Trophoblast cell (in vitro differentiated cells and primary cell): ENCODE results near the gene GRM8.

ENCODE experiments used
- DNase-seq, 2 donors: peaks; one replicate each; pipeline ENCODE4 v3.0.0-alpha.2; 2016
- H2AFZ ChIP-seq: 2 replicates; pipeline ENCODE4 v1.6.1; 2013; ENCODE audit warnings: low read length, moderate library complexity, mild to moderate bottlenecking; ENCODE audit not compliant: insufficient read depth, poor library complexity
- H2AK5ac ChIP-seq: 2 replicates; pipeline ENCODE4 v1.6.1; 2013; ENCODE audit warnings: mild to moderate bottlenecking, low read length
- H2BK120ac ChIP-seq: 2 replicates; pipeline ENCODE4 v1.6.1; 2013; ENCODE audit warnings: low read length, mild to moderate bottlenecking, moderate library complexity; ENCODE audit not compliant: insufficient read depth, poor library complexity
- H2BK12ac ChIP-seq: 2 replicates; pipeline ENCODE4 v1.6.1; 2013; ENCODE audit warnings: mild to moderate bottlenecking, low read length, moderate library complexity
- H2BK5ac ChIP-seq: 2 replicates; pipeline ENCODE4 v1.6.1; 2013; ENCODE audit warnings: low read length, low read depth, moderate library complexity, mild to moderate bottlenecking; ENCODE audit not compliant: poor library complexity
- H3K14ac ChIP-seq: 2 replicates; pipeline ENCODE4 v1.6.1; 2013; ENCODE audit warnings: mild to moderate bottlenecking, low read length
- H3K18ac ChIP-seq: 2 replicates; pipeline ENCODE4 v1.6.1; 2013; ENCODE audit warnings: mild to moderate bottlenecking, low read length
- H3K23ac ChIP-seq: 2 replicates; pipeline ENCODE4 v1.6.1; 2013; ENCODE audit warnings: low read length
- H3K27ac ChIP-seq: 2 replicates; pipeline ENCODE4 v1.5.1; 2013; ENCODE audit warnings: low read depth, mild to moderate bottlenecking, inconsistent platforms, low read length, moderate library complexity
- H3K27me3 ChIP-seq: 2 replicates; pipeline ENCODE4 v1.6.1; 2013; ENCODE audit warnings: inconsistent platforms, mild to moderate bottlenecking, low read length, moderate library complexity; ENCODE audit not compliant: insufficient read depth
- H3K36me3 ChIP-seq, 2 experiments: 1 replicate in 1 of 2; 2 replicates in 1 of 2; pipeline ENCODE4 v1.6.1; 2013; ENCODE audit warnings: low read length in 2 of 2, mild to moderate bottlenecking in 2 of 2, moderate library complexity in 1 of 2; ENCODE audit not compliant: insufficient read depth in 2 of 2, control insufficient read depth in 1 of 2
- H3K4ac ChIP-seq: 2 replicates; pipeline ENCODE4 v1.6.1; 2013; ENCODE audit warnings: low read depth, mild to moderate bottlenecking, low read length, moderate library complexity
- H3K4me1 ChIP-seq, 2 experiments: 1 replicate in 1 of 2; 2 replicates in 1 of 2; pipeline ENCODE4 v1.6.1; 2013; ENCODE audit warnings: low read length in 2 of 2, mild to moderate bottlenecking in 2 of 2, moderate library complexity in 1 of 2; ENCODE audit not compliant: insufficient read depth in 2 of 2, control insufficient read depth in 1 of 2
- H3K4me2 ChIP-seq: 2 replicates; pipeline ENCODE4 v1.6.1; 2013; ENCODE audit warnings: inconsistent platforms, mild to moderate bottlenecking, low read length, moderate library complexity
- H3K4me3 ChIP-seq: 2 replicates; pipeline ENCODE4 v1.5.1; 2013; ENCODE audit warnings: mild to moderate bottlenecking, low read depth, low read length, inconsistent platforms
- H3K79me1 ChIP-seq: one replicate; pipeline ENCODE4 v1.6.1; 2013; ENCODE audit warnings: low read length
- H3K79me2 ChIP-seq: 2 replicates; pipeline ENCODE4 v1.6.1; 2013; ENCODE audit warnings: low read length, mild to moderate bottlenecking; ENCODE audit not compliant: control insufficient read depth, insufficient read depth, poor library complexity
- H3K9ac ChIP-seq: 2 replicates; pipeline ENCODE4 v1.6.1; 2013; ENCODE audit warnings: mild to moderate bottlenecking, low read length
- H3K9me3 ChIP-seq: 2 replicates; pipeline ENCODE4 v1.6.1; 2013; ENCODE audit warnings: low read depth, mild to moderate bottlenecking, control low read depth, inconsistent platforms, low read length; ENCODE audit not compliant: insufficient read depth
- H4K12ac ChIP-seq: 2 replicates; pipeline ENCODE4 v1.6.1; 2013; ENCODE audit warnings: low read depth, mild to moderate bottlenecking, low read length, moderate library complexity
- H4K8ac ChIP-seq: 2 replicates; pipeline ENCODE4 v1.6.1; 2013; ENCODE audit warnings: low read depth, mild to moderate bottlenecking, low read length, moderate library complexity
- H4K91ac ChIP-seq: one replicate; pipeline ENCODE4 v1.6.1; 2013; ENCODE audit warnings: low read depth, mild to moderate bottlenecking, low read length, moderate library complexity
- WGBS: extraction: QIAGEN DNeasy Blood & Tissue Kit; methylation state at CpG from one replicate; pipeline ENCODE4 v1.1.7; 2013; ENCODE audit warnings: missing lambda C conversion rate; ENCODE audit not compliant: insufficient read length, insufficient coverage; ENCODE audit errors: extremely low coverage; 5-methylcytosine and 5-hydroxymethylcytosine counted together

Gene GRM8

GRCh38 chr7:127081539-127081938, 171.2 kb downstream of the GRM8 start:
- Histone ChIP-seq H3K9ac (no peak overlapping the region), H2BK120ac (no peak overlapping the region), H2BK12ac (no peak overlapping the region), H3K4me1 (no peaks in the 10 kb centered on the region), H2AK5ac (no peak overlapping the region), H4K12ac (no peak overlapping the region), H3K18ac (no peak overlapping the region), H3K4me2 (no peak overlapping the region), H3K79me1 (no peaks in the 10 kb centered on the region), H3K4me3 (no peak overlapping the region), H3K36me3 (no peaks in the 10 kb centered on the region), H3K23ac (no peak overlapping the region), H2AFZ (no peak overlapping the region), H3K4ac (no peak overlapping the region), H3K27me3 (no peaks in the 10 kb centered on the region), H3K9me3 (no peaks in the 10 kb centered on the region), H2BK5ac (no peak overlapping the region), H4K91ac (no peak overlapping the region), H3K27ac (no peak overlapping the region), H3K14ac (no peak overlapping the region), H4K8ac (no peak overlapping the region), H3K79me2 (no peaks in the 10 kb centered on the region)
- DNase-seq: no peak
- no CpG with 5 or more reads among the region's 3 CpGs for WGBS

- Histone ChIP-seq H4K8ac (no peak overlapping the region), H3K79me2 (no peaks in the 10 kb centered on the region), H3K4me3 (no peak overlapping the region), H3K4me2 (no peak overlapping the region), H3K9ac (no peak overlapping the region), H4K91ac (no peak overlapping the region), H3K4me1 (no peaks in the 10 kb centered on the region), H3K79me1 (no peaks in the 10 kb centered on the region), H3K27ac (no peak overlapping the region), H2AFZ (no peak overlapping the region), H2BK120ac (no peak overlapping the region), H2AK5ac (no peak overlapping the region), H3K27me3 (no peaks in the 10 kb centered on the region), H2BK5ac (no peak overlapping the region), H3K4ac (no peak overlapping the region), H3K36me3 (no peaks in the 10 kb centered on the region), H3K23ac (no peak overlapping the region), H3K14ac (no peak overlapping the region), H3K18ac (no peak overlapping the region), H4K12ac (no peak overlapping the region), H2BK12ac (no peak overlapping the region), H3K9me3 (no peaks in the 10 kb centered on the region)
- DNase-seq: no peak
- no CpG with 5 or more reads among the region's 2 CpGs for WGBS
Measured at GRCh38 chr7:127080576-127080975, 172.2 kb downstream of the GRM8 start.

GRCh38 chr7:127066974-127067373, 185.8 kb downstream of the GRM8 start:
- Histone ChIP-seq H3K9me3 (no peaks in the 10 kb centered on the region), H4K12ac (no peak overlapping the region), H3K36me3 (no peaks in the 10 kb centered on the region), H4K8ac (no peak overlapping the region), H3K27me3 (no peaks in the 10 kb centered on the region), H2BK12ac (no peak overlapping the region), H2BK120ac (no peak overlapping the region), H3K4me1 (no peaks in the 10 kb centered on the region), H3K4me2 (no peak overlapping the region), H3K4ac (no peak overlapping the region), H3K27ac (no peak overlapping the region), H4K91ac (no peak overlapping the region), H3K4me3 (no peak overlapping the region), H3K79me1 (no peaks in the 10 kb centered on the region), H3K79me2 (no peaks in the 10 kb centered on the region), H3K14ac (no peak overlapping the region), H3K9ac (no peak overlapping the region), H3K23ac (no peak overlapping the region), H3K18ac (no peak overlapping the region), H2AFZ (no peak overlapping the region), H2AK5ac (no peak overlapping the region), H2BK5ac (no peak overlapping the region)
- no peak for DNase-seq
- no CpG with 5 or more reads among the region's 3 CpGs for WGBS

- H3K79me1 ChIP-seq: no peaks in the 10 kb centered on the region
- H3K4me3 ChIP-seq: no peak overlapping the region
- no peaks in the 10 kb centered on the region for H3K9me3 ChIP-seq
- no peak overlapping the region for H4K12ac ChIP-seq
- no peak overlapping the region for H3K4me2 ChIP-seq
- no peak for DNase-seq
- no peak overlapping the region for H2AK5ac ChIP-seq
- no CpG with 5 or more reads among the region's 6 CpGs for WGBS
- H3K4me1 ChIP-seq: no peaks in the 10 kb centered on the region
- no peak overlapping the region for H3K4ac ChIP-seq
- no peak overlapping the region for H3K23ac ChIP-seq
- no peaks in the 10 kb centered on the region for H3K79me2 ChIP-seq
- H2AFZ ChIP-seq: no peak overlapping the region
- H4K8ac ChIP-seq: no peak overlapping the region
- H3K27me3 ChIP-seq: no peaks in the 10 kb centered on the region
- no peak overlapping the region for H2BK5ac ChIP-seq
- H2BK120ac ChIP-seq: no peak overlapping the region
- H3K18ac ChIP-seq: no peak overlapping the region
- no peak overlapping the region for H2BK12ac ChIP-seq
- no peaks in the 10 kb centered on the region for H3K36me3 ChIP-seq
- H4K91ac ChIP-seq: no peak overlapping the region
- no peak overlapping the region for H3K9ac ChIP-seq
- H3K27ac ChIP-seq: no peak overlapping the region
- H3K14ac ChIP-seq: no peak overlapping the region
Measured at GRCh38 chr7:127059475-127059874, 193.3 kb downstream of the GRM8 start.
